GM12864 (cell line): ENCODE results near the gene GALNT9.
"Not testable (repeated sequence)": the region's sequence is repeated elsewhere in the genome, so short reads cannot be mapped to it uniquely, and the experiment has no call there.

Experiments
- DNase-seq: peaks from one replicate; pipeline ENCODE4 v3.0.0-alpha.2; 2011; ENCODE audit warnings: low read depth
- H3K4me3 ChIP-seq: 2 replicates; pipeline ENCODE4 v1.5.1; 2011; ENCODE audit warnings: mild to moderate bottlenecking, low read depth, low read length, control low read depth
- TF ChIP-seq, protein P1 (sequence below): IDR thresholded peaks from 2 replicates; pipeline ENCODE4 v1.5.1; 2011; ENCODE audit warnings: low read depth, mild to moderate bottlenecking, moderate library complexity, low read length, control low read depth, inconsistent platforms; ENCODE audit errors: missing control alignments

GALNT9 gene

DNA sequence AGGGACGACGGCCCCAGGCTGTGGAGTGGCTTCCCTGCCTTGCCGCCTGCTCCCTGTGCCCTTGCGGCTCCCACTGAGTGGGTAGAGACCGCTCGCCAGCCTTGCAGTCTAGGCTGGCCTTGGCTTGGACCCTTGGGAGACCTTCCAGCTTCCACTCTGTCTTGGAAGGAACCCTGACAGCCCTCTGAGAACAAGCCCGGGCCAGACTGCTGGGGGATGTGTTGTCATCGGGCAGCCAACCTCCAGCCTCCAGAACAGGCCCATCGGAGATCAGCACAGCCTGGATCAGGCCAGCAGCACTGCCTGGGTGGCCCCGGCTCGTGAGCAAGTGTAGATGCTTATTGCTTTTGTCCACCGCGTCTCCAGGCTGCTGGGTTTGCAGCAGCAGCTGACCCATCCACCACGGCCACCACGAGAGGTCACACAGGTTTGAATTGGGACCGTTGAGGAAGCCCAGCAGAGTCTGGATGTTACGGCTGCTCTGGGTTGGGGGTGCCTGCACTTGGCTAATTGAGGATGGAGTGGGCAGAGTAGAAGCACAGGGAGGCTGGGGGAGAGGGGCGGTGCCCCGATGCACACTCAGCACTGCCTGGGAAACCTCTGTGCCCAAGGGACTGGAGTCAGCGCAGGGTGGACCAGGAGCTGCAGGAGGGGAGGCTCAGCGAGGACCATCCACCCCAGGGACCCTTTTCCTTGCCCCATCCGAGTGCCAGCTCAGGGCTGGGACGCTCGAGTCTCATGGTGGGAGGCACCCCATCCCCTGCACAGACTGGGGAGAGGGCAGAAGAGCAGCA is 129.7 kb downstream of the GALNT9 start:
- TF ChIP-seq, protein P1, sequence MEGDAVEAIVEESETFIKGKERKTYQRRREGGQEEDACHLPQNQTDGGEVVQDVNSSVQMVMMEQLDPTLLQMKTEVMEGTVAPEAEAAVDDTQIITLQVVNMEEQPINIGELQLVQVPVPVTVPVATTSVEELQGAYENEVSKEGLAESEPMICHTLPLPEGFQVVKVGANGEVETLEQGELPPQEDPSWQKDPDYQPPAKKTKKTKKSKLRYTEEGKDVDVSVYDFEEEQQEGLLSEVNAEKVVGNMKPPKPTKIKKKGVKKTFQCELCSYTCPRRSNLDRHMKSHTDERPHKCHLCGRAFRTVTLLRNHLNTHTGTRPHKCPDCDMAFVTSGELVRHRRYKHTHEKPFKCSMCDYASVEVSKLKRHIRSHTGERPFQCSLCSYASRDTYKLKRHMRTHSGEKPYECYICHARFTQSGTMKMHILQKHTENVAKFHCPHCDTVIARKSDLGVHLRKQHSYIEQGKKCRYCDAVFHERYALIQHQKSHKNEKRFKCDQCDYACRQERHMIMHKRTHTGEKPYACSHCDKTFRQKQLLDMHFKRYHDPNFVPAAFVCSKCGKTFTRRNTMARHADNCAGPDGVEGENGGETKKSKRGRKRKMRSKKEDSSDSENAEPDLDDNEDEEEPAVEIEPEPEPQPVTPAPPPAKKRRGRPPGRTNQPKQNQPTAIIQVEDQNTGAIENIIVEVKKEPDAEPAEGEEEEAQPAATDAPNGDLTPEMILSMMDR, result no peak
- DNase-seq, result no peak
- H3K4me3 ChIP-seq, result no peak overlapping the region

GRCh38 chr12:132199101-132199500 is 130.3 kb downstream of the GALNT9 start:
- H3K4me3 ChIP-seq, result no peak overlapping the region
- TF ChIP-seq, protein P1, result no peak

GRCh38 chr12:132197581-132198354 is 131.6 kb downstream of the GALNT9 start:
- no peak overlapping the region for H3K4me3 ChIP-seq
- DNase-seq, result no peak
- TF ChIP-seq, protein P1, result no peak

More at GRCh38 chr12:132199101-132199500, 130.3 kb downstream of the GALNT9 start:
- no peak for DNase-seq

- DNase-seq, result no peak
- TF ChIP-seq, protein P1, result no peak
- no peak overlapping the region for H3K4me3 ChIP-seq
Observed at GRCh38 chr12:132196873-132197390, 132.5 kb downstream of the GALNT9 start.

DNA sequence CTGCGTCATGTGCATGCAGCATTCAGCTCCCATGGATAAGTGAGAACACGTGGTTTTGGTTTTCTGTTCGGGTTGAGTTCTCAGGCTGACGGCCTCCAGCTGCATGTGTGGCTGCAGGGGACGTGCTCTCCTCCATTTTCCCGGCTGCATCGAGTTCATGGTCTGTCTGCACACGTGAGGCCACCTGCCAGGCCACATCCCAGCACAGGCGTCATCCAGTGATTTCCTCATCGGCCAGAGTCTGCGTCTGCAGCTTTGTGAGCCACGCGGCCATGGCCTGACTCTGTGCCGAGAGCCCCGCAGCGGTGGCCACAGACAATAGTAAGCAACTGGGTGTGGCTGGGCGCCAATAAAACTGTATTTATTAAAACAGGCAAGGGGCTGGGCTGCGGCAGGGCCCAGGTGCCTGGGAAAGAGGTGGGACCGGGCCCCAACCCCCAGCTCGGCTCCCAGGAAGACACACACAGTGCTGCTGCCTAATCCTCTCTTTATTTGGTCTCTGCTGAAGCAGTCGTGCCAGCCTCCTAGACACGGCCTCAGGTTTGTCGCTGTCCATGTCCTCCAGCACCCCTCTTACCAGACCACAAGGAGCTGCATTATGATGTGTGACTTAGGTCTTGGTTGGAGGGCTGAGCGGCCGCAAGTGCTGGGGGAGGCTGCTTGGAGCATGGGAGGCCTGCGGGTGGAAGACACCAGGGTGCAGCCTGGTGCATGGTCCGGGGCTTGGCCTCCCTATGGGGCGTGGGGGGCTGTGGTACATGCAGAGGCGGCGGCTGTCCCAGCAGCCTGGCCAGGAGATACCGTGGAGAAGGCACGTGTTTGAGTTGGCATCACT is 133.1 kb downstream of the GALNT9 start:
- DNase-seq, result no peak
- TF ChIP-seq, protein P1, result no peak
- H3K4me3 ChIP-seq, result no peak overlapping the region

DNA sequence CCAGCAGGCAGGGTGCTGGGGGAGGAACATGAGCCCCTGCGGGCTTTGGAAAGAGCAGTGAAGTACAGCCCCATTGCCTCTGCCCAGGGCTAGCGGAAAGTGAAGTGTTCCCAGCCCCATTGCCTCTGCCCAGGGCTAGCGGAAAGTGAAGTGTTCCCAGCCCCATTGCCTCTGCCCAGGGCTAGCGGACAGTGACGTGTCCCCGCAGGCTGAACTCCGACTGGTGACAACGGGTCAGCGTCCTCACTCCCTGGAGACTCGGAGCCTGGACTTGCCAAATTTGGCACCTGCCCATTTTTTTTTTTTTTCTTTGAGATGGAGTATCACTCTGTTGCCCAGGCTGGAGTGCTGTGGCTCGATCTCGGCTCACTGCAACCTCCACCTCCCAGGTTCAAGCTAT is 134.1 kb downstream of the GALNT9 start:
- not testable (repeated sequence) for DNase-seq

More for the DNA sequence above, 134.1 kb downstream of the GALNT9 start:
- H3K4me3 ChIP-seq, result not testable (repeated sequence)
